GM23248 (cell line): Measurements from ENCODE around the gene LRRC1.

Experiments
- EZH2 ChIP-seq: fragments of 200-600 bp; sonication (generic); IDR thresholded peaks from 2 replicates; pipeline ENCODE4 v1.6.1; 2018; ENCODE audit warnings: antibody characterized with exemption, mild to moderate bottlenecking; ENCODE audit not compliant: insufficient read depth, poor library complexity, severe bottlenecking
- EZH2phosphoT487 ChIP-seq: fragments of 200-600 bp; sonication (generic); IDR thresholded peaks from 2 replicates; pipeline ENCODE4 v1.6.1; 2018; ENCODE audit warnings: antibody characterized with exemption, moderate library complexity, mild to moderate bottlenecking, low read depth; ENCODE audit not compliant: insufficient read depth

DNA sequence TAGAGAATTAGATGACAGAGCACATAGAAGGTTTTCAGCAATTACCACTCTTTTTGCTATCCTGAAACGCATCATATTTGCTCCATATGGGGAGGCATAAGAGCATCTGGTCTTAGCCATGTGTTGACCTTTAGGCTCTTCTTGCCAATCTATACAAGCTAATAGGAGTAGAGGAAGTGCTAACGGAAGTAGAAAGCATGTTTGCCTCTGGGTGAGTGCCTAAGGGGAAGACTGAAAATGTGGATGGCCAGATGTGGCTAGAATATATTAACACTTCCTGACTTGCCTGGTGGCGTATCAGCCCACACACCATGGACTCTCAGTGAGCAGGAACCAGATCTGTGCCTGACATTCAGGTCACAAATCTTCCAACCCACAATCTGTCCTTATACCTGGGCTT is 136.3 kb downstream of the LRRC1 start:
- TF ChIP-seq EZH2phosphoT487: no peak
- TF ChIP-seq EZH2: no peak
